A549 (cell line): Measurements from ENCODE around the gene ICAM2. TPM values are rescaled to one million over a fixed set of nuclear protein-coding genes. Genes with fewer than 3 reads are reported as not detected.

ENCODE experiments used
- ATAC-seq, 2 experiments: fragments of 200-7000 bp in 1 of 2; fragments of >200 bp in 1 of 2; cut with Nextera tagmentation in 1 of 2; cut with Tn5 transposase in 1 of 2; 3 replicates each; pipeline versions ENCODE4 v1.8.0 to v1.9.1; 2018 to 2020; ENCODE audit warnings: mild to moderate bottlenecking in 1 of 2, moderate library complexity in 1 of 2
- CTCF ChIA-PET: fragments of 300-600 bp; sonication (Branson Sonifier 250); formaldehyde crosslinking; extraction: SDS; loops from one replicate; lab custom pipeline; 2021; ENCODE audit warnings: antibody characterized with exemption, inconsistent platforms; lab: Yijun Ruan, JAX
- POLR2A ChIA-PET: fragments of 350-600 bp; formaldehyde crosslinking; extraction: SDS; loops from one replicate; lab custom pipeline; 2021; ENCODE audit warnings: antibody characterized with exemption, inconsistent platforms; lab: Yijun Ruan, JAX
- DNase-seq, 2 experiments: peaks; one replicate each; pipeline versions ENCODE4 v3.0.0 to v3.0.0-alpha.2; 2011 to 2016; ENCODE audit warnings: low read depth in 1 of 2, low spot score in 1 of 2
- FAIRE-seq: peaks from 2 replicates; lab custom pipeline; 2011; peaks lifted over from hg19 to GRCh38; lab: Jason Lieb, UNC
- H3K27ac ChIP-seq, 2 experiments: fragments of >200 bp; sonication (Bioruptor Twin); formaldehyde crosslinking; 3 replicates each; pipeline ENCODE4 v1.5.1; 2016 to 2017
- H3K4me1 ChIP-seq: fragments of >200 bp; sonication (Bioruptor Twin); formaldehyde crosslinking; 3 replicates; pipeline ENCODE4 v1.6.1; 2016
- H3K4me2 ChIP-seq: fragments of >200 bp; sonication (Bioruptor Twin); formaldehyde crosslinking; 3 replicates; pipeline ENCODE4 v1.6.1; 2016
- H3K4me3 ChIP-seq: fragments of >200 bp; sonication (Bioruptor Twin); formaldehyde crosslinking; 3 replicates; pipeline ENCODE4 v1.5.1; 2016
- H3K9me3 ChIP-seq: fragments of >200 bp; sonication (Bioruptor Twin); formaldehyde crosslinking; 3 replicates; pipeline ENCODE4 v1.6.1; 2016
- BHLHE40 ChIP-seq: IDR thresholded peaks from 2 replicates; pipeline ENCODE4 v1.6.1; 2012; ENCODE audit warnings: low read depth, low read length, inconsistent platforms
- CHD4 ChIP-seq: fragments of 200-600 bp; sonication (generic); IDR thresholded peaks from 2 replicates; pipeline ENCODE4 v1.6.1; 2016; ENCODE audit warnings: antibody characterized with exemption, mild to moderate bottlenecking, borderline replicate concordance
- FOXS1 ChIP-seq: fragments of 250-450 bp; sonication (Bioruptor Pico); IDR thresholded peaks from 2 replicates; pipeline ENCODE4 v1.5.0; 2020; ENCODE audit warnings: mild to moderate bottlenecking, moderate library complexity
- HDAC2 ChIP-seq: fragments of 200-600 bp; sonication (generic); IDR thresholded peaks from 2 replicates; pipeline ENCODE4 v1.6.1; 2016
- HEYL ChIP-seq: fragments of 250-450 bp; sonication (Bioruptor Pico); IDR thresholded peaks from 2 replicates; pipeline ENCODE4 v1.8.0; 2021; ENCODE audit warnings: mild to moderate bottlenecking, moderate library complexity
- NFE2L2 ChIP-seq: fragments of 150-350 bp; conservative IDR thresholded peaks from 2 replicates; pipeline ENCODE4 v1.6.1; 2014; ENCODE audit warnings: low read length
- PHF8 ChIP-seq: fragments of 200-600 bp; sonication (generic); IDR thresholded peaks from 2 replicates; pipeline ENCODE4 v1.6.1; 2016; ENCODE audit warnings: low read depth, mild to moderate bottlenecking, antibody characterized with exemption, moderate library complexity, borderline replicate concordance
- POLR2AphosphoS2 ChIP-seq: conservative IDR thresholded peaks from 2 replicates; pipeline ENCODE4 v1.6.1; 2012; ENCODE audit warnings: low read length, improper control_type of control experiment, inconsistent platforms
- RCOR1 ChIP-seq: fragments of 150-350 bp; IDR thresholded peaks from 2 replicates; pipeline ENCODE4 v1.6.1; 2014; ENCODE audit warnings: antibody characterized with exemption, low read length, low read depth
- RFX5 ChIP-seq: fragments of 450-650 bp; IDR thresholded peaks from 2 replicates; pipeline ENCODE4 v1.7.1; 2014; ENCODE audit warnings: antibody characterized with exemption, mild to moderate bottlenecking, moderate library complexity
- TFCP2L1 ChIP-seq: fragments of 250-450 bp; sonication (Bioruptor Pico); IDR thresholded peaks from 2 replicates; pipeline ENCODE4 v1.5.0; 2021; ENCODE audit warnings: mild to moderate bottlenecking
- ZSCAN20 ChIP-seq: fragments of 250-450 bp; sonication (Bioruptor Pico); IDR thresholded peaks from 2 replicates; pipeline ENCODE4 v1.8.0; 2022; ENCODE audit warnings: mild to moderate bottlenecking, moderate library complexity
- WGBS: methylation state at CpG from one replicate; pipeline ENCODE4 v1.1.6; 2017; ENCODE audit errors: missing lambda C conversion rate; 5-methylcytosine and 5-hydroxymethylcytosine counted together
- polyA plus RNA-seq, 4 experiments: library from polyadenylated mRNA; depleted of rRNA in 3 of 4; stranded (reverse); fragments of >200 nt; fragmentation: RNase III in 1 of 4; extraction: RNeasy Plus Mini Kit Qiagen cat#74134 plus additional on column Dnase treatment in 1 of 4; gene quantifications; 2 replicates in 3 of 4; 3 replicates in 1 of 4; pipeline ENCODE4 v1.2.3, GENCODE V29; 2011 to 2017
- TF ChIP-seq, protein P1 (sequence below): IDR thresholded peaks from 2 replicates; pipeline ENCODE4 v1.6.1; 2012
- TF ChIP-seq, protein P2 (sequence below): IDR thresholded peaks from 2 replicates; pipeline ENCODE4 v1.6.1; 2012; ENCODE audit warnings: low read depth, borderline replicate concordance
- TF ChIP-seq, protein P3 (sequence below): fragments of >200 bp; sonication (Bioruptor Twin); formaldehyde crosslinking; IDR thresholded peaks from 2 replicates; pipeline ENCODE4 v1.6.1; 2016

ICAM2 gene
- polyA plus RNA-seq, 2 of the 4 experiments (the other 2 are of a cell fraction): not detected

DNA sequence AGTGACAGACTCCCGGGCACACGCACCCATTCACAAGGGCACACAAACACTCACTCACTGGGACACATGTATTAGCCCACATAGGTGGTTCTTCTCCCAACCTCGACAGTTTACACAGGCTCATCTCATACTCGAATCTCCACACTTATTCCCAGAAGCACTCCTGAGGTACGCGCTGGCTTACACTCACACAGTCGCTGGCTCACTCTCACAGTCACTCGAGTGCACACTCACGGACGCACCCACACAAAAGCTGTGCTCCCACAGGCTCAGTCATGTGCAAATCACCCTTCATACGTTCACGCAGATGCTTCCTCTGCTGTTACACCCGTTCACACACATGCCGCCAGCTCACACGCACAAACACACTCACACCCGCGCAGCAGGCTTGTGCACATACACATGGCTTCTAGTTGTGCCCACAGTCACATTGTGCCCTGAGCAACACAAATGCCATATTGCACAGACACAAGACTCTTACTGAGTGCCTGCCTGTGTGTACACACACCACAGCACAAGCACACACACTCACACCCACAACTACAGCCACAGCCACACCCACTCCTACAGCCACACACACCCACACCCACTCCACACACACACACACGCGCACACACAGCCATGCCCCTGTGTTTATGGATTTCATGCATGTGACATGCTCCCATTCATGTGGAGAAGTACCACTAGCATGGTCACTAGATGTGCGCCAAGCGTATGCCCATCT is 30.6 kb downstream of the ICAM2 start:
- 75% methylated on average over 21 of the region's 21 CpGs for WGBS
- TF ChIP-seq, protein P1, sequence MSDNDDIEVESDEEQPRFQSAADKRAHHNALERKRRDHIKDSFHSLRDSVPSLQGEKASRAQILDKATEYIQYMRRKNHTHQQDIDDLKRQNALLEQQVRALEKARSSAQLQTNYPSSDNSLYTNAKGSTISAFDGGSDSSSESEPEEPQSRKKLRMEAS: no peak
- TF ChIP-seq ZSCAN20 (CRISPR knock-in tag): no peak
- FAIRE-seq: no peak
- POLR2A ChIA-PET: interaction anchor here (1.2 kb wide), 1 partner anchor 156 kb away, joined by 3 read pairs; no protein-coding TSS in a partner anchor
- CTCF ChIA-PET: interaction anchor here (0.7 to 14.8 kb wide), 37 partner anchors 8 to 300 kb away, joined by 3 to 150 read pairs (median 5); partner anchors contain the start of genes CSHL1, GH1 and SCN4A
- Histone ChIP-seq H3K4me2 (no peak overlapping the region; the same call in 2 of the 3 replicates), H3K4me3 (no peak overlapping the region), H3K4me1 (peaks cover 6% of the 10 kb centered on the region; the same call in 1 of the 3 replicates), H3K27ac (no peak overlapping the region), H3K9me3 (no peaks in the 10 kb centered on the region)
- ATAC-seq: peak in 1 of 2 experiments; percentile 6; a peak in 4 of 6 replicates
- no peak for DNase-seq

DNA sequence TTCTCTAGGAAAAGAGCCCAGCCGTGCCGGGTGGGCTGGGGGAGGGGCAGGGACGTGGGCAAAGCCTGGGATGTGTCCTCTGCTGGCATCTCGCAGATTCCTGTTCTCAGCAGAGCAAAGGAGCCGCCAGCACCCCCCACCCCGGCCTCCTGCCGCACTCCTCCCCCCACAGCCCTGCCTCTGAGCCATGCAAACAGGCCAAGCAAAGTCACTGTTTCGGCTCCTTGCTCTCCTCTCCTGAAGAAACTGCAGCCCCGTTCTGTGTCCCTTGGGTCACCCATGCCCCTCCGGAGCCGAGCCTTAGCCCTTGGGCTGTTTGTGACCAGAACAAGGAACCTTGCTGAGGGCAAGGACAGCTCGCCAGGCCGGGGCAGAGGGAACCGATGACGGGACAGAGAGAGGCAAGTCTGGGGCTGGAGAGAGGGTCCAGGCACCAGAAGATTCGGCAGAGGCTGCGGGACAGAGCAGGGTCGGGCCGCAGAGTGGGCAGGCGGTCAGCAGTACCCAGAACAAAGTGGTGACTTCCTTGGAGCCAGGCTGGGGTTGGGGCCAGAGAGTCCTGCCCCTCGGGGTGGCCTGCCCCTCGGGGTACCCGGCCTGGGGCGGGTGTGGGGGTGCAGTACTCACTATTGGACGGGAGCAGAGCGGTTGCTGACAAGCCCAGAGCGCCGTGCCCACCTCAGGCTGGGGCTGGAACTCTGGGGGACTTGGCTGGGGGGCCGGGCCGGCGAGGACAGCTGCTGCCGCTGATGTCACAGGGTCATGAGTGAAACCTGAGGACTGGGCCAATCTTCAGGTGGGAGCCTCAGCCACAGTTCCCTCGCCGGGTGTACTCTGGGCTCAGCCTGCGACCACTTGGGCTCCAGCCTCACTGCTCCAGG is 31.5 kb downstream of the ICAM2 start:
- Histone ChIP-seq H3K4me3 (no peak overlapping the region), H3K4me2 (0 out of 3 replicates have a peak overlapping the region, but pooled peaks have one; percentile 1), H3K27ac (peak overlapping the region in 1 of 2 experiments; percentile 24; a peak in 2 of 6 replicates), H3K4me1 (peaks cover 6% of the 10 kb centered on the region; the same call in 1 of the 3 replicates), H3K9me3 (no peaks in the 10 kb centered on the region)
- DNase-seq (no peak), FAIRE-seq (no peak), ATAC-seq (peak; percentile 10 to 30; a peak in 3 of 6 replicates)
- CTCF ChIA-PET: interaction anchor here (1.0 to 14.8 kb wide), 18 partner anchors 12 to 87 kb away, joined by 3 to 150 read pairs (median 14); partner anchors contain the start of genes CSHL1, GH1 and SCN4A
- no peak for TF ChIP-seq RCOR1
- 58% methylated on average over 35 of the region's 35 CpGs for WGBS
- POLR2A ChIA-PET: interaction anchor here (1.2 kb wide), 1 partner anchor 156 kb away, joined by 3 read pairs; no protein-coding TSS in a partner anchor

DNA sequence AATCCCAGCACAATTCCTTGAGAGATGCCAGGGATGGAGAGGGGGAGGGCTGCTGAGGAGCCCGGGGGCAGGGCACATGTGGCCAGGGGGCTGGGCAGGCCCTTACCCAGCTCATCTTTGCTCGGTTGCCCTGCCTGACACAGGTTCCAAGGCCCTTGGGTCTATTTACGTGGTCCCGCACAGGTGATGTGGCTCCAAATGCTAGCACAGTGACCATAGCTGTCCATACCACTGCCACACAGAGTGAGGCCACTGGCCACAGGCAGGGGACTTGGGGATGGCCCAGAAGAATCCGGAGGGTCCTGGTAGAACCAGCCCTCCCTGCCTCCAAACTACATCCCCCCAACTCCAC is 32.3 kb downstream of the ICAM2 start:
- H3K4me1 ChIP-seq: peaks cover 6% of the 10 kb centered on the region; the same call in 1 of the 3 replicates
- ChIA-PET CTCF (interaction anchor here (1.0 to 14.8 kb wide), 8 partner anchors 10 to 77 kb away, joined by 3 to 150 read pairs (median 9); partner anchors contain the start of genes CSHL1 and GH1), POLR2A (no interaction called here)
- no peak for FAIRE-seq
- H3K9me3 ChIP-seq: no peaks in the 10 kb centered on the region
- H3K27ac ChIP-seq: peak overlapping the region in 1 of 2 experiments; percentile 18; a peak in 1 of 6 replicates
- ATAC-seq: no peak
- WGBS: 72% methylated on average over 4 of the region's 5 CpGs
- DNase-seq: no peak
- H3K4me3 ChIP-seq: no peak overlapping the region
- TF ChIP-seq, protein P2, sequence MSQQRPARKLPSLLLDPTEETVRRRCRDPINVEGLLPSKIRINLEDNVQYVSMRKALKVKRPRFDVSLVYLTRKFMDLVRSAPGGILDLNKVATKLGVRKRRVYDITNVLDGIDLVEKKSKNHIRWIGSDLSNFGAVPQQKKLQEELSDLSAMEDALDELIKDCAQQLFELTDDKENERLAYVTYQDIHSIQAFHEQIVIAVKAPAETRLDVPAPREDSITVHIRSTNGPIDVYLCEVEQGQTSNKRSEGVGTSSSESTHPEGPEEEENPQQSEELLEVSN: no peak
- TF ChIP-seq HEYL (CRISPR knock-in tag) (no peak), PHF8 (no peak), FOXS1 (CRISPR knock-in tag) (no peak), NFE2L2 (no peak), CHD4 (no peak), RFX5 (no peak), TFCP2L1 (no peak), BHLHE40 (no peak), HDAC2 (no peak), POLR2AphosphoS2 (no peak)
- TF ChIP-seq, protein P3, sequence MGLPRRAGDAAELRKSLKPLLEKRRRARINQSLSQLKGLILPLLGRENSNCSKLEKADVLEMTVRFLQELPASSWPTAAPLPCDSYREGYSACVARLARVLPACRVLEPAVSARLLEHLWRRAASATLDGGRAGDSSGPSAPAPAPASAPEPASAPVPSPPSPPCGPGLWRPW: no peak
- TF ChIP-seq, all 56 proteins: peak for 0
- no peak overlapping the region for H3K4me2 ChIP-seq
